IPS-18a (cell line): ENCODE results near the gene PUS1.

Experiments
- H3K27ac ChIP-seq: one replicate; pipeline ENCODE4 v1.5.1; 2013; ENCODE audit warnings: low read length
- H3K27me3 ChIP-seq: one replicate; pipeline ENCODE4 v1.6.1; 2013; ENCODE audit warnings: mild to moderate bottlenecking, low read length; ENCODE audit not compliant: control insufficient read depth, insufficient read depth
- H3K36me3 ChIP-seq: one replicate; pipeline ENCODE4 v1.6.1; 2013; ENCODE audit warnings: low read depth, low read length; ENCODE audit not compliant: control insufficient read depth
- H3K4me1 ChIP-seq: one replicate; pipeline ENCODE4 v1.6.1; 2013; ENCODE audit warnings: low read depth, low read length; ENCODE audit not compliant: control insufficient read depth
- H3K4me3 ChIP-seq: one replicate; pipeline ENCODE4 v1.5.1; 2013; ENCODE audit warnings: low read length
- H3K9ac ChIP-seq: one replicate; pipeline ENCODE4 v1.6.1; 2013; ENCODE audit warnings: mild to moderate bottlenecking, low read length, moderate library complexity
- H3K9me3 ChIP-seq: one replicate; pipeline ENCODE4 v1.6.1; 2013; ENCODE audit warnings: low read depth, low read length; ENCODE audit not compliant: control insufficient read depth

The PUS1 gene

DNA sequence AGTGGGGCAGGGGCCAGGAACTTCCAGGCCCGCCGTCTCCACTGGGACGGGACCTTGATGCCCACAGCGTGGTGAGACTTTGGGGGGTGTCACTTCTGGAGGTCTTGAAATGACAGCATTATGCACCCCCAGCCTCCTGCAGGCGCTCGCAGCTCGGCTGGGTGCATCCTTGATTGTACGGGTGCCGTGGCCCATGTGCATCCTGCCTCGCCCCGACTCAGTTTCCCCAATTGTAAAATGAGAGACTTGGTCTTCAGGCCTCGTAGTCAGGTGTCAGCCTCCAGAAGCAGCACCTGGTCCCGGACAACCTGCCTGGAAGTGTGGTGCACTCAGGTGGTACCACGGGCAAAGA, 8.9 kb upstream of the PUS1 start:
- no peak overlapping the region for H3K9ac ChIP-seq
- H3K27me3 ChIP-seq: no peaks in the 10 kb centered on the region
- H3K27ac ChIP-seq: no peak overlapping the region
- no peak overlapping the region for H3K4me3 ChIP-seq
- peaks cover 25% of the 10 kb centered on the region for H3K36me3 ChIP-seq
- no peaks in the 10 kb centered on the region for H3K9me3 ChIP-seq
- no peaks in the 10 kb centered on the region for H3K4me1 ChIP-seq

DNA sequence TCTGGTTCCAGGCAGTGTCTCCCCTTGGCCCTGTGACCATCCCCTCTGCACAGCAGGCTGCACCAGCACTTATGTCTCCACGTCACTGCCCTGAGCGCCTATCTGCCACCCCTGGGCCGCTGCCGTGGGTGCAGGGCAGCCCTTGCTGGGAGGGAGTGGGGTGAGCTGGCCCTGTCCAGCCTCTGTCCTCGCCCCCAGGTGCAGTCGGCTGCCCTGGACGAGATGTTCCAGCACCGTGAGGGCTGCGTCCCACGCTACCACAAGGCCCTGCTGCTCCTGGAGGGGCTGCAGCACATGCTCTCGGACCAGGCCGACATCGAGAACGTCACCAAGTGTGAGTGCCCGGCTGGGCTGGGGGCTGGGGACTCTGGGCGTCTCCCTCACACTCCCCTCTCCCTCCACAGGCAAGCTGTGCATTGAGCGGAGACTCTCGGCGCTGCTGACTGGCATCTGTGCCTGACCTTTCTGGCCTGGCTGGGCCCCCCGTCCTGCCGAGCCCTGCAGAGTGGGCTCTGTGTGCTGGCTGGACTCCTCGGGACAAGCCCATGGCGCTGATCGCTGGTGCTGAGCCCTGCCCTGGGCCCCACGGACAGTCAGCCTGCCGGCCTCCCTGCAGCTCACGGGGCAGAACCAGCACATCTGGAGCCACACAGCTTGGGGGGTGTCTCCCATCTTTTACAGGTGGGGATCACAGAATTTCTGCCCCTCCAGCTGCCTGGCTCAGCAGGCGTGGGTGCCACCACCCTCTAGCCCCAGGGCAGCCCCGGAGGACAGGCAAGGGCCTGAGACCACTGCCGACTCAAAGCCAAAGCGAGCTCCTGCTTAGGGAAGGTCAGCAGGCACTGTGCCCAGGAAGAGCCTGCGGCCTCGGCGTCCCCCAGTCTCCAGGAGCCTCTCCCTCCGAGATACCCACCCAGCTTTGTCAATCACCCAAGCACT, 7.9 kb upstream of the PUS1 start:
- Histone ChIP-seq H3K27ac (no peak overlapping the region), H3K4me1 (no peaks in the 10 kb centered on the region), H3K36me3 (peaks cover 21% of the 10 kb centered on the region), H3K27me3 (no peaks in the 10 kb centered on the region), H3K4me3 (no peak overlapping the region), H3K9ac (no peak overlapping the region), H3K9me3 (no peaks in the 10 kb centered on the region)

DNA sequence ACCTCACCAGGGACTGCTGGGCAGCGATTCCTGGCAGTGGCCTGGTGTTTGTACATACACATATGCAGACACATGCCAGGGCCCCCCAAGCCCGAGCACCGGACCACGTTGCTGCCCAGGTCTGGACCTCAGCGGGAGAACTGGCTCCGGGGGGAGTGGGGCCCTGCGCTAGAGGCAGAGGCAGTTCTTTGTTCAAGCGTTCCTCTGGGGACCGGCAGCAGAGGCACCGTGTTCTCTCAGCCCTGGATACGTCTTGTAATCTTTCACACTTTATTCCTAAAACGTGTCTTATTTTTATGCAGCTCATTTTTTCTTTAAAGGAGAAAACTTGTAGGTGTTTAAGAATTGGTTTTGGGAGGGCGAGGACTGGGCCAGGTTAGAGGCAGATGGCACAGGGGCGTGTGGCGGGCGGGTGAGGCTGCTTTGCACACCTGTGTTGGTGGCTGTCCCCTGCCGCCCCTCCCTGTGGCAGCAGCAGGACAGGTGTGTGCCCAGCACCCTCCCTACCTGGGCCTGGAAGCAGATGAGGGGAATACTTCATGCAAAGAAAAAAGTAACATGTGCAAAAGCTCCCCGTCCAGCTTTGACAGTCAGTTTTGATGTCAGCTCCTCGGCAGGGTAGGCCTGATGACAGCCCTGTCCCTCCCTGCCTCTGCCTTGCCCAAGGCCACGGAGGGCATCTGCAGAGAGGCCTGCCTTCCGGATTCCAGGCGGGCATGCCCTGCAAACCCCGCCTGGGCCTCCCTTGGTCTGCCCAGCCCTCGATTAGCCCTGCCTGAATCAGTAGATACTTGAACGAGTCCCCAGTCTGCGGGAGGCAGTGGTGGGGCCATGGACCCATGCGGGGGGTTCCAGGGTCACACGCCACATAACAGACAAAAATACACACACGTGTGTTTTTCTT, 7.0 kb upstream of the PUS1 start:
- H3K27me3 ChIP-seq: no peaks in the 10 kb centered on the region
- H3K4me3 ChIP-seq: no peak overlapping the region
- H3K4me1 ChIP-seq: no peaks in the 10 kb centered on the region
- H3K36me3 ChIP-seq: peaks cover 20% of the 10 kb centered on the region
- no peak overlapping the region for H3K27ac ChIP-seq
- H3K9ac ChIP-seq: no peak overlapping the region
- no peaks in the 10 kb centered on the region for H3K9me3 ChIP-seq

DNA sequence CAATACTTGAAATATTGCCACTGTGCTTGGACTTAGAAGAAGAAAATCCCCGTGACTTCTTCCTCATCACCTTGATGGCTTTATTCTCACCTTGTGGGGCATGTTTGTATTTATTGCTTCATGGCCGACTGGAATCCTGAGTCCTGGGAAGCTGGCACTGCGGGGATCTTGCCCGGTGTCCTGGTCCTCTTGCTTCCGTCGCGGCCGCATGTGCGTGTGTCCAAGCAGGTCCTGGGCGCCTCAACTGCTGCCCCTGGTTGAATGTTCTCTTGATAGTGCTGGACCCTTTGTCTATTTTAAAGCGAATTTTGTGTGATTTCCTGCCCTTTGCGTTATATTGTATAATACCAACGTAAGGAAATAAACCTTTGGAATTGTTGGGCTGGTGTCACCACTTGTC, 6.3 kb upstream of the PUS1 start:
- Histone ChIP-seq H3K4me3 (no peak overlapping the region), H3K27me3 (no peaks in the 10 kb centered on the region)

DNA sequence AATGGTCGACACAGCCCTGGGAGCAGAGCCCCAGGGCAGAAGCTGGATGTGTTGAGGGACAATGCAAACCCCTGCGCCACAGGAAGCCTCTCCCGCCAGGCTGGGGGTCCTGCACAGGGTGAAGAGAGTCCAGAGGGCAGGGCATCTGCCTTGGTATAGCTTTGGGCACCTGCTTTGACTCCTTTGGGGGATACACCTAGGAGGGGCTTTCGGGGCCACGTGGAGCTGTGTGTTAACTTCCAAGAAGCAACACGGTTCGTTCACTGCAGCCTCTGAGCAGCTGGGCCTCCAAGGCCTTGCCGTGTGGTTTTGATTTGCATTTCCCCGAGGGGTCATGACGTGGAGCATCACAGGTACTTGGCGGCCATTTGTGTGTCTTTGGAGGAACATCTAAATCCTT, 5.8 kb upstream of the PUS1 start:
- Histone ChIP-seq H3K27ac (no peak overlapping the region), H3K9ac (no peak overlapping the region), H3K27me3 (no peaks in the 10 kb centered on the region), H3K9me3 (no peaks in the 10 kb centered on the region), H3K4me3 (no peak overlapping the region), H3K36me3 (peaks cover 20% of the 10 kb centered on the region), H3K4me1 (no peaks in the 10 kb centered on the region)

More for the DNA sequence above, 6.3 kb upstream of the PUS1 start:
- no peaks in the 10 kb centered on the region for H3K9me3 ChIP-seq
- no peak overlapping the region for H3K9ac ChIP-seq
- no peaks in the 10 kb centered on the region for H3K4me1 ChIP-seq
- peaks cover 20% of the 10 kb centered on the region for H3K36me3 ChIP-seq
- H3K27ac ChIP-seq: no peak overlapping the region

DNA sequence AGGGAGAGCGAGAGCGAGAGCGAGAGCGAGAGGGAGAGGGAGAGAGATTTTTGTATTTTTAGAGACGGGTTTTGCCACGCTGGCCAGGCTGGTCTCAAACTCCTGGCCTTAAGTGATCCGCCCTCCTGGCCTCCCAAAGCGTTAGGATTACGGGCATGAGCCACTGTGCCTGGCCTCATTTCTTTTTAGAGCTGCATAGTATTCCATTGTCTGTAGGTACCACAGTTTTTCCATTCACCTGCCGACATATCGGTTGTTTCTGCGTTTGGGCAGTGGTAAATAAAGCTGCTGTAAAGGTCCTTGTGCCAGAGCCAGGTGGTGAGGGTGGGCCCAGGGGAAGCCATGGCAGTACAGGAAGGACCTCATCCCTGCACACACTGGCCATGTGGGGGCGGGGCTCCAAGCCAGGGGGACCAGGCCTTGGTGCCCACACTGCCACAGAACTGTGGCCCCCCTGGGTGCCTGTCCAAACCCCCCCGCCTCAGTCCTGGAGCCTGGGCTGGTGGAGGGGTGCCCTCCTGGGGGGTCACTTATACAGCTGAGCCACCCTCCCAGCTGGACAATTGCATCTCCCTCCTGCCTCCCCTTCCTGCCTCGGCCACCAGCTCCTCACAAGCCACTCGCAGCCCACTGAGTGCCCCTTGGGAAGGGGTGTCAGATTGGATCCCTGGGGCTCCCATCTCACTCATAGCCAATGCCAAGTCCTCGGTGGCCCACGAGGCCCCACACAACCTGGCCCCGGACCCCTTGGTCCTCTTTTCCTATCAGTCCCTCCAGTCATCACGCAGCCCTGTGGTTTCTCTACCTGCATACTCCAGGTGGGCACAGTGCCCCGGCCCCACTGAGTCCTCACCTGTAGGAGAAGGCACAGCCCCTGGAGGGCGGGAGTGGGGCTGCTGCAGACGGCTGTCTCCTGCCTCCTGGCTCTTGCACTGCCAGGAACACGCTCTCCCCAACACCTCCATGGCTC, 1.7 kb upstream of the PUS1 start:
- Histone ChIP-seq H3K9me3 (no peaks in the 10 kb centered on the region), H3K27me3 (no peaks in the 10 kb centered on the region), H3K4me3 (no peak overlapping the region), H3K9ac (no peak overlapping the region), H3K36me3 (peaks cover 13% of the 10 kb centered on the region), H3K4me1 (no peaks in the 10 kb centered on the region), H3K27ac (no peak overlapping the region)

DNA sequence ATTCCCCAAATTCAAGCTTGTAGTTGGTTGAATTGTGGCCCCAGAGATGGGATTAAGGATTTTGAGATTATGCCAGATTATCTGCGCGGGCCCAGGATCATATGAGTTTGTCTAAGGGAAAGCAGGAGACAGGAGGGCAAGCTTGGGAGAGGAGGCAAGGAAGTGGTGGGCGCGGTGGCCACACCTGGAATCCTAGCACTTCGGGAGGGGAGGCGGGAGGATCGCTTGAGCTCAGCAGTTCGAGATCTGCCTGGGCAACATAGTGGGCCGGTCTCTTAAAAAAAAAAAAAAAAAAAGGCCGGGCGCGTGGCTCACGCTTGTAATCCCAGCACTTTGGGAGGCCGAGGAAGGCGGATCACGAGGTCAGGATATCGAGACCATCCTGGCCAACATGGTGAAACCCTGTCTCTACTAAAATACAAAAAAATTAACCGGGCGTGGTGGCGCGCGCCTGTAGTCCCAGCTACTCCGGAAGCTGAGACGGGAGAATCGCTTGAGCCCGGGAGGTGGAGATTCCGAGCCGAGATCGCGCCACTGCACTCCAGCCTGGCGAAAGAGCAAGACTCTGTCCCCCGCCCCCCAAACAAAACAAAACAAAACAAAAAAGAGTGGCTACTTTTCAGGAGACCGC, 881 bp upstream of the PUS1 start:
- no peak overlapping the region for H3K27ac ChIP-seq
- peak overlapping the region; percentile 57 for H3K4me3 ChIP-seq
- peaks cover 21% of the 10 kb centered on the region for H3K36me3 ChIP-seq
- no peaks in the 10 kb centered on the region for H3K4me1 ChIP-seq
- H3K27me3 ChIP-seq: no peaks in the 10 kb centered on the region
- H3K9ac ChIP-seq: peak overlapping the region; percentile 55
- no peaks in the 10 kb centered on the region for H3K9me3 ChIP-seq

DNA sequence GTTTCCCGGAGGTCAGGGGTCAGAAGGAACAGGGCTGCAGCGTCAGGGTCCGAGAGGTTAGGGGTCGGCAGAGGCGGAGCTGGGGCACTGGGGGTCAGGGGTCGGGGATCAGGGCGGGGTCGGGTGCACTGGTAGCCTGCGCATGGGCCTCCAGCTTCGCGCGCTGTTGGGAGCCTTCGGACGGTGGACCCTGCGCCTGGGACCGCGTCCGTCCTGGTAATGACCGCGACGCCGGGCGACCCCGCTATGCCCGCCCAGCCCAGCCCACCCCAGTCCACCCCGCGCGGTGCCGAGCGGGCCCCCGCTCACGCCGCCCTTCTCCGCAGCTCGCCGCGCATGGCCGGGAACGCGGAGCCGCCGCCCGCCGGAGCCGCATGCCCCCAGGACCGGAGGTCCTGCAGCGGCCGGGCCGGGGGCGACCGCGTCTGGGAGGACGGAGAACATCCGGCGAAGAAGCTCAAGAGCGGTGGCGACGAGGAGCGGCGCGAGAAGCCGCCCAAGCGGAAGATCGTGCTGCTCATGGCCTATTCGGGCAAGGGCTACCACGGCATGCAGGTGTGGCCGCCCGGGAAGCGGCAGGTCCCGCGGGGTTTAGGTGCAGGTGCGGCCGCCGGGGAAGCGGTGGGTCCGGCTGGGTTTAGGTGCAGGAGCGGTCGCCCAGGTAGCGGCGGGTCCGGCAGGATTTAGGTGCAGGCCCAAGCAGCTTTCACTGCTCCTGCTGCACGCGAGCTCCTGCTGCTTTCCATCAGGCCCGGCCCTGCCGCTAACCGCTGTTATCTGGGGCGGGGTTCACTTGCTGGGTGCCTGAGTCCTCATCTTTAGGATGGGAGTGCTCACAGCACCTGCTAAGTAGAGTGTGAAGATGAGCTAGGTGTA, 743 bp downstream of the PUS1 start:
- Histone ChIP-seq H3K4me1 (no peaks in the 10 kb centered on the region), H3K9me3 (no peaks in the 10 kb centered on the region), H3K27me3 (no peaks in the 10 kb centered on the region), H3K4me3 (peak overlapping the region; percentile 85), H3K36me3 (peaks cover 36% of the 10 kb centered on the region), H3K27ac (no peak overlapping the region), H3K9ac (peak overlapping the region; percentile 90)

DNA sequence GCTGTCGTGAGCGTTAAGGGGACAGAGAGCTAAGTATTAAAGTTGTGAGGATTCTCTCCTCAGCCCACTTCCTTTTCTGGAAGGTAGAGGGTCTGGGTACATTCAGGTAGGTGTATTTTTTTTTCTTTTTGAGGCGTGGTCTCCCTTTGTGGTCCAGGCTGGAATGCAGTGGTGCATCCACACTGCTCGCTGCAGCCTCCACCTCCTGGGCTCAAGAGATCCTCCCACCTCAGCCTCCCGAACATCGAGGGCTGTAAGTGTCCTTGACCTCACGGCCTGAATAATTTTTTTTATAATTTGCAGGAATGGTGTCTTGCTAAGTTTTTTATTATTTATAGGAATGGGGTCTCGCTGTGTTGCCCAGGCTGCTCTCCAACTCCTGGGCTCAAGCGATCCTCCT, 1.4 kb downstream of the PUS1 start:
- Histone ChIP-seq H3K27me3 (no peaks in the 10 kb centered on the region), H3K36me3 (peaks cover 42% of the 10 kb centered on the region), H3K9me3 (no peaks in the 10 kb centered on the region), H3K4me1 (no peaks in the 10 kb centered on the region), H3K9ac (peak overlapping the region; percentile 90), H3K27ac (no peak overlapping the region), H3K4me3 (peak overlapping the region; percentile 85)

DNA sequence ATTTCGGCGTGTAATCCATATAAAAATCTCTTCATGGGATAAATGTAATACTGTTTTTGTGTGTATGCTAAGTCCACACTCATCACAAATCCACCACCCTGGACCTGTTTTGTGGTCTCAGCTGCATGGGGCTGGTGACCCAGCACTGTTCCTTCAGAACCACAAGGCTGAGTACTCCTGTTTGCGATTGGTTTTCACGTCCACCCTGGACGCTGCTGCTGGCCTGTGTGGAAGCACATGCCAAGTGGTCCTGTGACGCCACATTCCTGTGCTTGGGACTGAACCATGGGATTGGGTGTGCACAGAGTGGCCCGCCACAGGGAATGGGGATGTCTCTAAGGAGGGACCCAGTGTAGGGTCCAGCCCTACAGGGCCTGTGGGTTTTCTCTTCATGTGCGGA, 4.3 kb downstream of the PUS1 start:
- no peak overlapping the region for H3K9ac ChIP-seq
- no peak overlapping the region for H3K27ac ChIP-seq
- no peak overlapping the region for H3K4me3 ChIP-seq
- H3K4me1 ChIP-seq: no peaks in the 10 kb centered on the region
- H3K9me3 ChIP-seq: no peaks in the 10 kb centered on the region
- H3K36me3 ChIP-seq: peaks cover 52% of the 10 kb centered on the region
- no peaks in the 10 kb centered on the region for H3K27me3 ChIP-seq
